ENCODE measurements around the gene KHDRBS2. TPM values are rescaled to one million over a fixed set of nuclear protein-coding genes. Genes with fewer than 3 reads are reported as not detected.

Gene KHDRBS2
- total RNA-seq, 1 experiment from 2014 or later = 2.7 TPM

DNA sequence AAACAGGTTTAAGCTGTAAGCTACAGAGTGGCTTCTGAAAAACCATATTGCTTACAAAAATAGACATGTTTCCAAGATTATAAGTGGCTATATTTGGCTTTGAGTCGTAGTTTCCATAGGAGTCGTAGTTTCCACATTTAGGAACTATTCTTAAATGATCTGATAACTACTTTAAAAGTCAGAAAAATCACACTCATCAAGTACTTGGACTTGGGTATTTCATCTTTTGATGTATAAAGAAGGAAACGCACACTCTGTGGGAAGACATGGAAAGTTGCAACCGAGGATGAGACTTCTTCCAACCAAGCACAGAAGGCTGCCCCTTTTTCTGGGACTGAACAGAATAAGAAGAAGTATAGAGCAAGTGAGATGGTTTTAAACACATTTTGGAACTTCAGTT is 118.3 kb downstream of the KHDRBS2 start:
- no peak overlapping the region for H4K5ac ChIP-seq (ENCODE audit: insufficient read length, low read depth, low read length)
- no peak overlapping the region for H3K4ac ChIP-seq (ENCODE audit: low read depth, low read length)
- no peak overlapping the region for H2BK12ac ChIP-seq (ENCODE audit: insufficient read length, low read depth, low read length)
- H3K79me1 ChIP-seq (ENCODE audit: insufficient read depth, low read depth, low read length, poor library complexity, severe bottlenecking) = no peaks in the 10 kb centered on the region
- H3K36me3 Mint-ChIP-seq (ENCODE audit: insufficient read depth in 1 of 3, low read depth in 3 of 3) = peaks cover 0 to 7% (median 3%) of the 10 kb centered on the region in 3 experiments; a peak in 5 of 7 replicates
- H3T11ph ChIP-seq (ENCODE audit: low read length) = no peak overlapping the region
- no peak overlapping the region for H2BK120ac ChIP-seq (ENCODE audit: low read depth, low read length, poor library complexity, severe bottlenecking)
- no peak overlapping the region for H2BK5ac ChIP-seq (ENCODE audit: insufficient read length, low read length)
- H3K4me1 Mint-ChIP-seq = peaks cover 6 to 7% of the 10 kb centered on the region in 2 experiments
- H3K79me2 ChIP-seq (ENCODE audit: insufficient read depth, low read length) = no peaks in the 10 kb centered on the region
- no peak overlapping the region for H4K91ac ChIP-seq (ENCODE audit: insufficient read length, low read depth, low read length)
- H3K27me3 Mint-ChIP-seq (ENCODE audit: low read depth) = no peaks in the 10 kb centered on the region
- no peak for DNase-seq
- no peaks in the 10 kb centered on the region for H3K27me3 ChIP-seq (ENCODE audit: insufficient read depth, low read length)
- TF ChIP-seq, protein P1, sequence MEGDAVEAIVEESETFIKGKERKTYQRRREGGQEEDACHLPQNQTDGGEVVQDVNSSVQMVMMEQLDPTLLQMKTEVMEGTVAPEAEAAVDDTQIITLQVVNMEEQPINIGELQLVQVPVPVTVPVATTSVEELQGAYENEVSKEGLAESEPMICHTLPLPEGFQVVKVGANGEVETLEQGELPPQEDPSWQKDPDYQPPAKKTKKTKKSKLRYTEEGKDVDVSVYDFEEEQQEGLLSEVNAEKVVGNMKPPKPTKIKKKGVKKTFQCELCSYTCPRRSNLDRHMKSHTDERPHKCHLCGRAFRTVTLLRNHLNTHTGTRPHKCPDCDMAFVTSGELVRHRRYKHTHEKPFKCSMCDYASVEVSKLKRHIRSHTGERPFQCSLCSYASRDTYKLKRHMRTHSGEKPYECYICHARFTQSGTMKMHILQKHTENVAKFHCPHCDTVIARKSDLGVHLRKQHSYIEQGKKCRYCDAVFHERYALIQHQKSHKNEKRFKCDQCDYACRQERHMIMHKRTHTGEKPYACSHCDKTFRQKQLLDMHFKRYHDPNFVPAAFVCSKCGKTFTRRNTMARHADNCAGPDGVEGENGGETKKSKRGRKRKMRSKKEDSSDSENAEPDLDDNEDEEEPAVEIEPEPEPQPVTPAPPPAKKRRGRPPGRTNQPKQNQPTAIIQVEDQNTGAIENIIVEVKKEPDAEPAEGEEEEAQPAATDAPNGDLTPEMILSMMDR (conservative IDR thresholded peaks at IDR 0.05) = no peak
- H2BK20ac ChIP-seq (ENCODE audit: low read depth, low read length, poor library complexity, severe bottlenecking) = no peak overlapping the region
- no peaks in the 10 kb centered on the region for H3K4me1 ChIP-seq (ENCODE audit: insufficient read depth, low read length)
- no peak overlapping the region for H2AK5ac ChIP-seq (ENCODE audit: insufficient read length, low read length)
- no peak overlapping the region for H3K9ac ChIP-seq (ENCODE audit: extremely low read depth, insufficient read length, low read length)
- H3K23me2 ChIP-seq (ENCODE audit: insufficient read length, low read depth, low read length, poor library complexity, severe bottlenecking) = no peaks in the 10 kb centered on the region
- H3K4me2 ChIP-seq (ENCODE audit: insufficient read depth, insufficient read length, low read length) = no peak overlapping the region
- H2AFZ ChIP-seq (ENCODE audit: low read length) = no peak overlapping the region
- no peak overlapping the region for H3K27ac Mint-ChIP-seq
- H3K27ac ChIP-seq (ENCODE audit: insufficient read length, low read depth, low read length) = no peak overlapping the region
- no peak overlapping the region for H3K56ac ChIP-seq (ENCODE audit: insufficient read length, low read depth, low read length)
- no peak overlapping the region for H3K4me3 Mint-ChIP-seq
- no peak overlapping the region for H4K8ac ChIP-seq (replicated peaks; ENCODE audit: insufficient read length, low read depth, low read length)
- H4K20me1 ChIP-seq (ENCODE audit: control insufficient read depth, insufficient read depth, insufficient read length) = no peaks in the 10 kb centered on the region
- peaks cover 0 to 3% of the 10 kb centered on the region in 2 experiments; a peak in 4 of 5 replicates for H3K9me3 Mint-ChIP-seq
- H3K9me3 ChIP-seq (ENCODE audit: control insufficient read depth, low read depth, low read length) = no peaks in the 10 kb centered on the region
- H3K14ac ChIP-seq (ENCODE audit: insufficient read depth, low read length) = no peak overlapping the region
- no peak overlapping the region for H2BK15ac ChIP-seq (ENCODE audit: low read depth, low read length)
- no peak overlapping the region for H3K23ac ChIP-seq (ENCODE audit: insufficient read length, low read depth, low read length)
- WGBS (ENCODE audit: extremely low coverage, insufficient read length, low lambda C conversion rate) = no CpG with 5 or more reads among the region's 4 CpGs
- H3K18ac ChIP-seq (ENCODE audit: insufficient read length, low read depth, low read length) = no peak overlapping the region

Measured in H9 (cell line).